H1 (cell line): Measurements from ENCODE around the gene PRRX2.

Source experiments
- EGR1 ChIP-seq: IDR thresholded peaks from 2 replicates; pipeline ENCODE4 v1.6.1; 2011; ENCODE audit warnings: low read depth, low read length, borderline replicate concordance
- HDAC2 ChIP-seq, 2 experiments: fragments of 300-600 bp in 1 of 2; sonication (generic) in 1 of 2; IDR thresholded peaks; 2 replicates each; pipeline ENCODE4 v1.6.1; 2011 to 2012; ENCODE audit warnings: low read depth in 2 of 2, low read length in 2 of 2, mild to moderate bottlenecking in 2 of 2, moderate library complexity in 2 of 2, borderline replicate concordance in 1 of 2, inconsistent platforms in 1 of 2
- SP1 ChIP-seq: IDR thresholded peaks from 2 replicates; pipeline ENCODE4 v1.6.1; 2011; ENCODE audit warnings: low read depth, low read length
- ZNF274 ChIP-seq: IDR thresholded peaks from 2 replicates; pipeline ENCODE4 v1.7.0; 2012; ENCODE audit warnings: low read length, borderline replicate concordance; ENCODE audit errors: extremely low read depth

DNA sequence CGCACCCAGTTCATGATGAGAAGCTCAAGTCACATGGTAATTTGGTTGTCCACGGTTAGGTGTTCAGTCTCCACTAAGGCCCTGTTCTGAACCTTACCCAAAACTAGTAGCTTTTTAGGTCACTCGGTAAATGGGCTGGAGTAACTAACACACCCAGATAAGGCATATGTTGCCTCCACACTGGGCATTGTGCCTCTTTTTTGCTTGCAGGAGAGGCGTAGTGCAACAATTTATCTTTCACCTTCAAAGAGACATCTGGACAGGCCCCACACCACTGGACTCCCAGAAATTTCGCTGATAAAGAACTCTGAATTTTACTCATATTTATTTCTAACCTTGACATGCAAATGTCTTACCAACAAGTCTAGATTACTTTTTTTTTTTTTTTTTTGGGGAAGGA, 104.2 kb downstream of the PRRX2 start:
- no peak for TF ChIP-seq SP1
- TF ChIP-seq ZNF274: no peak
- TF ChIP-seq EGR1: no peak
- no peak for TF ChIP-seq HDAC2 (IDR thresholded peaks at IDR 0.05; ENCODE audit: borderline replicate concordance in 1 of 2, low read depth in 2 of 2, low read length in 2 of 2)
